NCI-H82 (cell line): ENCODE data around the gene PET100.

ENCODE experiments used
- DNase-seq: peaks from one replicate; lab custom pipeline; 2025; lab: John Stamatoyannopoulos, UW

Gene PET100, protein sequence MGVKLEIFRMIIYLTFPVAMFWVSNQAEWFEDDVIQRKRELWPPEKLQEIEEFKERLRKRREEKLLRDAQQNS

DNA sequence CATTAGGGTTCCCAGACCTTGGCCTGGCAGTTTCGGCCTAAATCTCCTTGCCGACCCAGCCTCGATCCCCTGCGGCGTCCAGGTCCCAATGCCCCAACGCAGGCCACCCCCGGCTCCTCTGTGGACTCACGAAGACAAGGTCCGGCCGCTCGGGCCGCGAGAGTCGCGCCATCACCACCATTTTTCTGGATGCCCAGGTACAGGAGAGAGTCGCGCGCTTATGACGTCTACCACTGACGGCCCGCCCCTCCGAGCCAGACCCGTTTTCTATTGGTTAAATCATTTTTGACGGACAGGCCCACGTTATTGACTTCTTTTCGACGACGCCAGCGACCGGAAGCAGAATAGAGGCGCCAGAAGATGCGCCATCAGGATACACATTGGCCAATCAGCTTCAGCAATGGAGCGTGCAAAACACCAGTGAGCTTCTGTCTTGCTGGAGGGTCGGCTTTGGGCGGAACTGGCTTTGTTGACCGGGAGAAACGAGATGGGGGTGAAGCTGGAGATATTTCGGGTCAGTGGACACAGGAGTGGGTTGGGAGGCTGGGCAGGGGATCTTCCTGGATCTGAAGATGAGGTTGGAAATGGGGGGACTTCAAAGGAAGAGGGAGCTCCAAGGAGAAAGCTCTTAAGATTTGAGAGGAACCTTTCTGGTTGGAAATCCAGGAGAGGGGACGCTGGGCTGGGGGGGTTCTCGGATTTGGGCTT is at the start of gene PET100, which contains the start of gene XAB2:
PET100 (plus strand) TSS at position 447 of the 708 bp plus-strand sequence; CDS start at position 488, 41 bp downstream.
XAB2 (minus strand) TSS at position 199 of the 708 bp plus-strand sequence; CDS start at position 181, 18 bp downstream.
- peak; percentile 98 for DNase-seq

DNA sequence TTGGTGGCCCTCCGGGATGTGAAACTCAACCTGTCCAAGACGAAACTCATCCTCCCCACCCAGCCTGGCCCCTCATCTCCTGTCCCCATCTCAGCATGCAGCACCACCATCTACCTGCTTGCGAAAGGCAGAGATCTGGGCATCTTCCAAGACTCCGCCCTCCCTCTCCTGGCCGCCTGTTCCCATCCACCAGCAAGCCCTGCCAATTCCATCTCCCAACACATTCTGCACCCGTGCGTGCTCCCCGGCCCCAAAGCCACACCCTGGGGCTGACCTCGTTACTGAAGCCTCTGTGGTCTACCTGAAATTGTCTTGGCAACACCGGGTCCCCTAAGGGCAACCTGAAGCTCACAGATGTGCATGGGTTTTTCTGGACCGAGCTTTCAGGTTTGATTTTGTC is 47.1 kb upstream of the PET100 start:
- no peak for DNase-seq

DNA sequence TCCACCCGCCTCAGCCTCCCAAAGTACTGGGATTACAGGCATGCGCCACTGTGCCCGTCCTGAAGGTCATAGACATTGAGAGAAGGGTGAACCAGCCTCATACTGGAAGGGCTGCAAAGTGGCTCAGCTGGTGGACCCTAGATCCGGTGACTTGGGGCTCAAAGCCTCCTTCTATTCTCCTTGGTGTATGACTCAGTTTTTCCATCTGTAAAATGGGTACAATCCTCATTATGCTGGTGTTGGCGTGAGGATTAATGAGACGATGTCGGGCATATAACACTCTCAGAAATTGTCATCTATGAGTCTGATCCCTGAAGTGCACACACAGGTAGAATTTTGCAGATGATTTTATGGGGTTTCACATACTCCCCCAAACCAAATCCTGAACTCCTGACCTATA is 39.8 kb upstream of the PET100 start:
- no peak for DNase-seq

DNA sequence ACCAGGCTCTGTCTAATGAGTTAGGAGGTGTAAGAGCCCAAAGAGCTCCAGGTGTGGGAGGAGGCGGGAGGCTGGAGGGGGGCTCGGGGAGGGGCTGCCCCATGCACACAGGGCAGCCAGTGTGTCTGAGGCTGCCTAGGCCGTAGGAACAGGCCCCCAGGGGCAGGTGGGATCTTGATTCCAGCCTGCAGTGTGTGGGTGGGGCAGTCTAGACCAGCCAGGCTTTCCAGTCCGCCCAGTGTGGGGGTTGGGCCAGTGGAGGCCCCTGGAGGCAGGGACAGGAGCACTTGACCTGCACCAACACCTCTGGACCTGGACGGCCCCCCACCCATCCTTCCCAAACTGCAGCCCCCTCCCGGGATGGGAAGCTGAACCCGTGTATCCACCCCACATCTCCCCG is 39.3 kb upstream of the PET100 start:
- no peak for DNase-seq

DNA sequence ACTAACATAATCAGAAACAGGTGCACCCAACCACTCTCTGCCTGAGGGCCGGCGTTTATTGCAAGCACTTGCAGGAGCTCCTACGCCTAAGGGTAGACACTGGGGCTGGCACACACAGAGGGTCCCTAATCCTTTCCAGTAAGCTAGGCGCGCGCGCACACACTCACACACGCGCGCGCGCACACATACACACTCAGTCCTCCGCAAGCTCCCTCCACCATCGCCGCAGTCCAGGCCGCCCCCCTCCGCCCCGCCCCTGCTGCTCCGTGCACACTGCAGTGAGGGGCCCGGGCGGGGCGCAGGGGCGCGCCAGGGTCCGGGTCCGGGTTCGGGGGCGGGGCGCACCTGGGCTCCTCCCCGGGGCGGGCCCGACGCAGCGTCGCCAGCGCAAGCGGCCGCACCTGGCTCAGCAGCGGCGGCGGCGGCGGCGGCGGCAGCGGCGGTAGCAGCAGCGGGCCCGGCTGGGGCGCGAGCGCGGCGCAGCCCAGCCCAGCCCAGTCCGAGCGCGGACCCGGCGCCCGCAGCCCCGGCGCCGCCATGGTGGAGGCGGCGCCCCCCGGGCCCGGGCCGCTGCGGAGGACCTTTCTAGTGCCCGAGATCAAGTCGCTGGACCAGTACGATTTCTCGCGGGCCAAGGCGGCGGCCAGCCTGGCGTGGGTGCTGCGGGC is 34.0 kb upstream of the PET100 start, which contains the start of gene CAMSAP3:
CAMSAP3 (plus strand) TSS at position 398 of the 668 bp plus-strand sequence; CDS start at position 538, 140 bp downstream.
- DNase-seq, result peak; percentile 89

DNA sequence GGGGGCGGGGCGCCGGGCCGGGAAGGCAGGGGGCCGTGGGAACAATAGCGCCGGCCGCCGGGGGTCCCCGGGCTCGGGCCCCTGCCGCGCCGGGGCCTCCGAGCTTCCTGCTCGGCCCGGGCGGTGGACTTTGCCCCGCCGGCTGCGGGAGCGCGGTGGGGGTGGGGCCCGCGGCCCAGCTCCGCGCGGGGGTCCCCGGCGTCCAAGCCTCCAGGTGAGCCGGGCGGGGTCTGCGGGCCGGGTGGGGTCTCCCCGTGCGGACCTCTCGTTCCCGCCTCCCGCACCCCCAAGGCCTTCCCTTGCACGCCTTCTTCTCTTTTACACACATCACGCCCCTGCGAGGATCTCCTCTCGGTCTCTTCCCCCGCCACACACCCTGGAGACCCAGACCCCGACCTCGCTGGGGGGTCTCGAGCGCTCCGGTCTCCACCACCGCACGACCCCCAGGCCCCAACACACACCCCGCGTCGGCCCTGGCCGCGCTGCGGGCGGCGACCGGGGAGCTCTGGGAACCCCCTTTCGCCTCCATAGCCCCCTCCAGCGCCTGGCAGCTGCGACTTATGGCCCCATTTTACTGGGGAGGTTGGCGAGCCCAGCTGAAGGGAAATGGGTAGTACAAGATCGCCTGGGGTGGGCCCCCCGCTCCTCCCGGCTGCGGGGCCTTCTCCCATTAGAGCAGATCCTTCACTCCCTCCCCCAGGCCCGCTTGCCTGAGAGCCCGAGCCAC is 33.2 kb upstream of the PET100 start:
- no peak for DNase-seq

DNA sequence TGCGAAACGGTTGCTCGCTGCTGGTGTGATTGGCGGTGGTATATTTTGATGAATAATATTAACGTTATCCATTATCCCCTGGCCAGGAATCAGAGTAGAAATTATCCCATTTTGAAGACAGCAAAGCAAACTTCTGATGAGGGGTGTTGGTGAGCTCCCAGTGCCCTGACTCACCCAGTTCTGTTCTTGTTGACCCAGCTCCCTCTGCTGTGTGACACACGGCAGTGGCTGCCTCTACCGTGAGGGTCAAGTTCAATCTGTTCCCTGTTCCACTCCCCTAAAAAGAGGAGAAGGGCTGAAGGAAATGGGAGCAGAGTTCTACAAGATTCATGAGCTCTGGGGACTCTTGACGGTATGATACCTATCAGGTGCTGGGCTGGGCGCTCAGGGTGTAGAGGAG is 31.9 kb upstream of the PET100 start:
- no peak for DNase-seq

DNA sequence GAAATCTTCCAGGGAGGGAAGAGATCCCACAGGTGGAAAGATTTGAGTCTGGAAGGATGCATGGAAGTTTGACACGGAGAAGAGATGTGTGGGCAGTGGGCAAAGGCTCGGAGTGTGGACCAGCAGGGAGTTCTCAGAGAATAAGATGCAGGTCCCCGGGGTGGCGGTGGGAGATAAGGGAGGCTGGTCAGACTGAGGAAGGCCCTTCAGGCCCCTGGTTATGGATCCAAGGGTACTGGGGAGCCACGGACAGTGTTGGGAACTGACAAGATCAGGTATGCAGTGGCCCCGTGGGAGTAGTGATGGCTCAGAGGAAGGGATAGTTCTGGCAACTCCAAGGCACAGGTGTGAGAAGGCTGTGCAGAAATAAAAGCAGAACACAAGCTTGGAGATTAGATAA is 31.4 kb upstream of the PET100 start:
- DNase-seq, result no peak

DNA sequence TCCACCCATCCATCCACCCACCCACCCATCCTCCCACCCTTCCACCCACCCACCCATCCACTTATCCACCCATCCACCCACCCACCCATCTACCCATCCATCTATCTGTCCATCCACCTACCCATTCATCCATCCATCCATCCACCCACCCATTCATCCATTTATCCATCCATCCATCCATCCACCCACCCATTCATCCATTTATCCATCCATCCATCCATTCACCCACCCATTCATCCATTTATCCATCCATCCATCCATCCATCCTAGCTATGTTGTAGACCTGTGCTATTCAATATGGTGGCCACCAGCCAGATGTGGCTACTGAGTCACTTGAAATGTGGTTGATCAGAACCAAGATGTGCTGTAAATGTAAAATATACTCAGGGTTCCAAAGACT is 28.9 kb upstream of the PET100 start:
- DNase-seq, result no peak

DNA sequence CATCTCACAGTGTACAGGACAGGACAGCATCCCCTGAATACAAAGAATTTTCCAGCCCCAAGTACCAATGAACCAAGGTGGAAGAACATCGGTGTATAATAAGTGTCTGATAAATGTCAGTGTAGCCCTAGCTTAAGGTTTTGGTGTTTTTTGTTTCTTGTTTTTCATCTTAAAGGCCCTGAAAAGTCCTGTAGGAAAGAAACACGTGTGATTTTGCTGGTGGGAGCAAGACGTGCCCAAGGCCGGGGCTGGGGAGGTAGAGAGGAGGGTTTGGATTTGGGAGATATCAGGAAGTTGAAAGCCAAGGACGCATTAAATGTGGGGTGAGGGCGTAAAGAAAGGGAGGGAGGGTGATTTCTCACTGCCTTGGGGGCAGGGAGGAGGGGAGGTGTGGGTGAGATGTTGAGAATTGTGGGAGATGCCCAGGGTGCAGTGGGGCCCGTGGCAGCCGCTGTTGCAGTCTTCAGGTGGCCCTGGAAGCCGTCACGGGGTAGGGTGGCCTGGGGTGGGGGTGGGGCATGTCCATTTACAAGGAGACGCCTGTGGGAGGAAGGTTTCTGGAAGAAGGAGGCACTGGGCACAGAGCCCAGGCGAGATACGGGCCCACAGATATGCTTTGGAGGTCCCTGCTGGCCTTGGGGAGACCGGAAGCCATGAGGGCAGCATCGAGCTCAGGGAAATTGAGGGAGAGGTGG is 27.2 kb upstream of the PET100 start:
- DNase-seq, result no peak

DNA sequence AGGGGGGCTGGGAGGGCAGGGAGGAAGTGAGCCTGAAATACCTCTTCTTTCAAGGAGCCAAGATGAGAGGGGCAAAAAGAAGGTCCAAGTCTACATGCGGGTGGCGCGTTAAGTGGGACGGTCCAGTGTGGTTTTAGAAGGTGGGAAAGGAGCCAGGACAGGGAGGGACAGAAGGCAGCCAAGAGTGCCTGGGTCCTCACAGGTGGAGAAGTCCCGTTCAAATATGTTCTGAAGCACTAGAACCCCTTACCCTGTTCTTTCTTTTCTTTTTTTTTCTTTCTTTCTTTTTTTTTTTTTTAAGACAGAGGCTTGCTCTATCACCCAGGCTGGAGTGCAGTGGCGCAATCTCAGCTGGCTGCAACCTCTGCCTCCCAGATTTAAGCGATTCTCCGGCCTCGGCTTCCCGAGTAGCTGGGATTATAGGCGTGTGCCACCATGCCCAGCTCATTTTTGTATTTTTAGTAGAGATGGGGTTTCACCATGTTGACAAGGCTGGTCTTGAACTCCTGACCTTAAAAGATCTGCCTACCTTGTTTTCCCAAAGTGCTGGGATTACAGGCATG is 26.6 kb upstream of the PET100 start:
- no peak for DNase-seq

DNA sequence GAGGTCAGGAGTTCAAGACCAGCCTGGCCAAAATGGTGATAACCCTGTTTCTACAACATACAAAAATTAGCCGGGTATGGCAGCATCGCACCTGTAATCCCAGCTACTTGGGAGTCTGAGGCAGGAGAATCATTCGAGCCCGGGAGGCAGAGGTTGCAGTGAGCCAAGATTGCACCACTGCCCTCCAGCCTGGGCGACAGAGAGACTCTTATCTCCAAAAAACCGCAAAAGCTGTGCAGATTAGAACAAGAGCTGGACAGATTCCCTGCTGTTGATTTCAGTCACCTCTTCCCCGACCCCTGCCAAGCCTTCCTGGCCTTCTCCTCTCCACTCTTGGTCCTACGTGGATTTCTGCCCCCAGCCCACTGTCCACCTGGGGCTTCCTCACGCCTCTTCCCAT is 25.7 kb upstream of the PET100 start:
- DNase-seq, result no peak

DNA sequence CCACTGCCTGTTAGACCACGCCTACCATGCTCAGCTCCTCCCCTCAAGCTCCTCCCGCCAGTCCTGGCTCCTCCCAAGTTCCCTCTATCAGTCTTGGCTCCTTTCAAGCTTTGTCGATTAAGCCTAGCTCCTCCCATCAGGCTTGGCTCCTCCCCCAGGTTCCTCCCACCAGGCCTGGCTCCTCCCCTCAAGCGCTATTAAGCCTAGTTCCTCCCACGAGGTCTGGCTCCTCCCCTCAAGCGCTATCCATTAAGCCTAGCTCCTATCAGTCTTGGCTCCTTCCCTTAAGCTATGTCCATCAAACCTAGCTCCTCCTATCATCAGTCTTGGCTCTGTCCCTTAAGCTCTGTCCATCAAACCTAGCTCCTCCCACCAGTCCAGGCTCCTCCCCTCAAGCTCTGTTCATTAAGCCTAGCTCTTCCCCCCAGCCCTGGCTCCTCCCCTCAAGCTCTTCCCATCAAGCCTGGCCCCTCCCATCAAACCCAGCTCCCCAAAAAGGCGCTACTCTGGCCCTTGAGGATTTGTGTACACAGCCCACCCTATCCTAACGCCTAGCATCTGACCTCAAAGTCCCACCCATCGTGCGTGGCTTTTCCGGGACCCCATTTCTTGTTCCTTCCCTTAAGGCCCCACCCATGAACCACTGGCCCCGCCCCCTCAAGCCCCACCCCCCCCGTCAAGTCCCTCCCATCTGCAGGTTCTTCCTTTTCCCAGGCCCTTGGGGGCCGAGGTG is 23.9 kb upstream of the PET100 start:
- peak; percentile 78 for DNase-seq

DNA sequence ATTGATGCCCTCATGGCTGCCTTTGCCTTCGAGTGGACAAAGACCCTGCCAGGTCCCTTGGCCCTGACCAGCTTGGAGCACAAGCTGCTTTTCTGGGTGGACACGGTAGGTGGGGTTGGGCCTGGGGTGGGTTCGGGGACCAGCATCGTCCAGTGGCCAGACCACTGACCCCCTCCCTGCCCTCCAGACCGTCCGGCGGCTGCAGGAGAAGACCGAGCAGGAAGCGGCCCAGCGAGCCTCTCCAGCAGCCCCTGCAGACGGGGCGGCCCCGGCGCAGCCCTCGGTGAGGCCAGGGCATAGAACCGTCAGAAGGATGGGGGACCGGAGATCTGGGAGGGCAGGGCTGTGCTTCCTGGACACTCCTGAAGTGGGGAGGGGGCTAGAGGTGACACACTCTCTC is 23.3 kb upstream of the PET100 start:
- DNase-seq, result no peak

DNA sequence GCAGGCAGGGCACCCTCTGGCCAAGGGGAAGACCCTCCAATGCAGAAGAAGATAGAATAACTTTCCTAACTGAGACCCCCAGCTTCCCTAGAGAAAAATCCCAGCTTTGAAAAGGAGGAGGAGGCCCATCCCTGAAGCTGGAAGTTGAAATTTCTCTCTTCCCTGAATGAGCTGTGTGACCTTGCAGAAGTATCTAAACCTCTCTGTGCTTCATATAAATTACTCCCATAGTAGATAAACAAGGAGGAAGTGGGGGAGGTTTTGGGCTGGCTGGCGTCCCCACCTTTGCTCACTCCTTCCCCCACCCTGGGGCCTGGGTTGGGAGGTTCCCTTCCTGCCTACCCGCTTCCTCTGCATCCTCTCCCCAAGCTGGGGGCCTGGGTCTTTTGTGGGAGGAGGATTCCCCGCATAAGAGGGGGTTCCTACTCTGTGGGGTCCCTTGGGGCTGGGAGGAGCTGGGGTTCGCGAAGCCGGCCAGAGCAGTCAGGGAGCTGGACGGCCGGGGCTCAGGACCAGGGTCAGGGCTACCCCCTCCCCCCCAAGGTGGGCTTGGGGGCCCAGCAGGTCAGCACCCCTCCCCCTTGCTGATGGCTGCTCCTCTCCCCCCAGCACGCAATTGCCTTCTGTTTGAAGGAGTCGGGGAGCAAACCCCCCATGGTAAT is 22.2 kb upstream of the PET100 start:
- DNase-seq, result no peak

DNA sequence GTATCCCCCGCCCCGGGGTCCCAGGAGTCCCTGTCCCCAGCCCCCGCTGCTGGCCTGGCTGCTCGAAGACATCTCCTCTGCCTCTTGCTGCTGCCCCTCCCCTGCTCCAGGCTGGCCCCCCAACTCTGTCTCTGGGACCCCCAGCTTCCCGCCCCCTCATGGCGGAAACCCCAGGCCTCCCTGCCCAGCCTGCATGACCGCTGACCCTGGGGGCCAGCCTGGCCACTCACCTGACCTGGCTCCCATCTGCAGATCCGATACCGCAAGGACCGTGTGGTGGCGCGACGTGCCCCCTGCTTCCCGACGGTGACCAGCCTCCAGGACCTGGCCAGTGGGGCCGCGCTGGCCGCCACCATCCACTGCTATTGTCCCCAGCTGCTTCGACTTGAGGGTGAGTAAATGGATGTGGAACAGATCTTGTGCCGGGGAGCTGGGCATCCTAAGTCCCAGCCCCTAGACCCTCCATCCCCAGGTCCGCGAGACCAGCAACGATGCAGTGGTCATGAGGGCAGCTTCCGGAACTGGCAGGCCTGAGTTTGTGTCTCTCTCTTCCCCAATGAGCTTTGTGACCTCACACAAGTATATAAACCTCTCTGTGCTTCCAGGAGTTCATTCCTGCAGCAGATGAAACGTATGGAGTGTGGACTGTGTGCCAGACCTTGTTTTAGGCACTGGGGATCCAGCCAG is 21.6 kb upstream of the PET100 start:
- no peak for DNase-seq

DNA sequence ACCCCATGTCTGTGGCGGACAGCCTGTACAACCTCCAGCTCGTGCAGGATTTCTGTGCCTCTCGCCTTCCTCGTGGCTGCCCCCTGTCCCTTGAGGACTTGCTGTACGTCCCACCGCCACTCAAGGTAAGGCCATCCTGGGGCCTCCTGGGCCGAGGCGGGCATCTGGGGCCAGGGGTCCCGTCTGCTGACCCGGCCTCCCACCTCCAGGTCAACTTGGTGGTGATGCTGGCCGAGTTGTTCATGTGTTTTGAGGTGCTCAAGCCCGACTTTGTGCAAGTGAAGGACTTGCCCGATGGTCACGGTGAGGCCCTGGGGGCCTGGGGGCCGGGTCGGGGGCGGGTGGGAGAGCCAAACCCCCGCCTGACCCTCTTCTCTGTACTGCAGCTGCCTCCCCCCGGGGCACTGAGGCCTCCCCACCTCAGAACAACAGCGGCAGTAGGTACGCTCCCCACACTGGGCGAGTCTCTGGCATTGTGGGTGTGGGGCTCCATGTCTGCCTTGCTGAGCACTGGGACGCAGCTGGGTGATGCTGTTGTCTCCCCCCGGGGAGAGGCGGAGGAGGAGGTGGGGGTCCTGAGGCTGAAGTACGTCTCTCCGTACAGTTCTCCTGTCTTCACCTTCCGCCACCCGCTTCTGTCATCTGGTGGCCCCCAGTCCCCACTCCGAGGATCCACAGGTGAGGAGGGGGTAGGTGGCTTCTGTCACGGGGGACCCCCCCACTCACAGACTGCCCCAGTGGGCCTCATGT is 18.9 kb upstream of the PET100 start:
- no peak for DNase-seq

DNA sequence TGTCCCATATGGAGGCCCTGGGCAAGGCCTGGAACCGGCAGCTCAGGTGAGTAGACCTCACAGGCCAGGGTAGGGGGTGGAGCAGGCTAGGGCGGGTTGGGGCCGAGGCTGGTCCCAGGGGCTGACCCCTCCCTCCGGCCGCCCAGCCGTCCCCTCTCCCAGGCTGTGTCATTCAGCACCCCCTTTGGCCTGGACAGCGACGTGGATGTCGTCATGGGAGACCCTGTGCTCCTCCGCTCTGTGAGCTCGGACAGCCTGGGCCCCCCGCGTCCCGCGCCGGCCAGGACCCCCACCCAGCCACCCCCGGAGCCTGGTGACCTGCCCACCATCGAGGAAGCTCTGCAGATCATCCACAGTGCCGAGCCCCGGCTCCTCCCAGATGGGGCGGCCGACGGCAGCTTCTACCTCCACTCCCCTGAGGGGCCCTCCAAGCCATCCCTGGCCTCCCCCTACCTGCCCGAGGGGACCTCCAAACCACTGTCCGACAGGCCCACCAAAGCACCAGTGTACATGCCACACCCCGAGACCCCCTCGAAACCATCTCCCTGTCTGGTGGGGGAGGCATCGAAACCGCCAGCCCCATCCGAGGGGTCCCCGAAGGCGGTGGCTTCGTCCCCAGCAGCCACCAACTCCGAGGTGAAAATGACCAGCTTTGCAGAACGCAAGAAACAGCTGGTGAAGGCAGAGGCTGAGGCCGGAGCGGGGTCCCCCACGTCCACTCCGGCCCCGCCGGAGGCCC is 17.9 kb upstream of the PET100 start:
- DNase-seq, result no peak
